Esophagus muscularis mucosa (tissue), 4 donors: Measurements from ENCODE around the gene EEF2K. TPM values are rescaled to one million over a fixed set of nuclear protein-coding genes. Genes with fewer than 3 reads are reported as not detected.

Experiments used
- DNase-seq: peaks from one replicate; pipeline ENCODE4 v3.0.0-alpha.2; 2017; ENCODE audit errors: extremely low spot score
- H3K27ac ChIP-seq, 4 donors: fragments of 200-600 bp; sonication (generic); replicated peaks in 1 of 4; 1 replicate in 3 of 4; 2 replicates in 1 of 4; pipeline ENCODE4 v1.5.1; 2016 to 2019; ENCODE audit warnings: mild to moderate bottlenecking in 1 of 4
- H3K27me3 ChIP-seq, 4 donors: fragments of 200-600 bp; sonication (generic); one replicate each; pipeline versions ENCODE4 v1.5.1 to v1.6.0; 2016 to 2019
- H3K36me3 ChIP-seq, 4 donors: fragments of 200-600 bp; sonication (generic); one replicate each; pipeline ENCODE4 v1.5.1; 2016 to 2019
- H3K4me1 ChIP-seq, 4 donors: fragments of 200-600 bp; sonication (generic); one replicate each; pipeline ENCODE4 v1.5.1; 2016 to 2019
- H3K4me3 ChIP-seq, 4 donors: fragments of 200-600 bp; sonication (generic); 1 replicate in 2 of 4; 2 replicates in 2 of 4; pipeline ENCODE4 v1.5.1; 2016 to 2019; ENCODE audit warnings: mild to moderate bottlenecking in 4 of 4, moderate library complexity in 1 of 4
- H3K9me3 ChIP-seq, 4 donors: fragments of 200-600 bp; sonication (generic); 1 replicate in 3 of 4; 2 replicates in 1 of 4; pipeline ENCODE4 v1.5.1; 2016 to 2019
- CTCF ChIP-seq, 3 experiments: fragments of 200-600 bp in 2 of 3; fragments of 450-650 bp in 1 of 3; sonication (generic) in 2 of 3; IDR thresholded peaks; one replicate each; pipeline ENCODE4 v1.5.1; 2017 to 2019; ENCODE audit warnings: antibody characterized with exemption in 3 of 3, mild to moderate bottlenecking in 2 of 3, moderate library complexity in 1 of 3
- EP300 ChIP-seq: sonication (generic); formaldehyde crosslinking; IDR thresholded peaks from one replicate; pipeline ENCODE4 v1.6.1; 2017; ENCODE audit warnings: antibody characterized with exemption
- POLR2A ChIP-seq: fragments of 450-650 bp; IDR thresholded peaks from one replicate; pipeline ENCODE4 v1.6.1; 2017; ENCODE audit warnings: antibody characterized with exemption, moderate library complexity, mild to moderate bottlenecking, low read depth
- POLR2AphosphoS5 ChIP-seq, 2 donors: sonication (generic); formaldehyde crosslinking; IDR thresholded peaks; one replicate each; pipeline ENCODE4 v1.6.1; 2017; ENCODE audit warnings: antibody characterized with exemption in 2 of 2
- WGBS: methylation state at CpG from one replicate; pipeline ENCODE4 v1.1.5; 2018; 5-methylcytosine and 5-hydroxymethylcytosine counted together
- intact Hi-C: fragments of 100-400 bp; cut with DNase I; formaldehyde crosslinking; loops from one replicate; pipeline ENCODE4 v1.15.1; 2023
- total RNA-seq, 4 donors: library from RNA; depleted of rRNA; stranded (reverse); fragments of >200 nt; gene quantifications; one replicate each; pipeline versions ENCODE4 v1.1.0 to v1.2.1, GENCODE V29; 2016

The EEF2K gene
- total RNA-seq, 4 donors from 2014 or later = 18.1 to 37.7 (median 31.6) TPM

GRCh38 chr16:22335668-22336246 is 129.7 kb downstream of the EEF2K start:
- H3K36me3 ChIP-seq = peaks cover 9 to 56% (median 46%) of the 10 kb centered on the region in 4 donors
- H3K4me3 ChIP-seq = no peak overlapping the region
- WGBS = no CpG with 5 or more reads among the region's 3 CpGs
- no peaks in the 10 kb centered on the region for H3K27me3 ChIP-seq
- peaks cover 0 to under 1% (median 0%) of the 10 kb centered on the region in 4 donors for H3K4me1 ChIP-seq
- no peak for DNase-seq
- no peak overlapping the region for H3K27ac ChIP-seq
- TF ChIP-seq EP300 (no peak), POLR2AphosphoS5 (IDR thresholded peaks at IDR 0.05) (no peak), CTCF (IDR thresholded peaks at IDR 0.05) (no peak), POLR2A (no peak)
- H3K9me3 ChIP-seq = peaks cover 0 to 10% (median 3%) of the 10 kb centered on the region in 4 donors
- intact Hi-C loops = no loop called here

DNA sequence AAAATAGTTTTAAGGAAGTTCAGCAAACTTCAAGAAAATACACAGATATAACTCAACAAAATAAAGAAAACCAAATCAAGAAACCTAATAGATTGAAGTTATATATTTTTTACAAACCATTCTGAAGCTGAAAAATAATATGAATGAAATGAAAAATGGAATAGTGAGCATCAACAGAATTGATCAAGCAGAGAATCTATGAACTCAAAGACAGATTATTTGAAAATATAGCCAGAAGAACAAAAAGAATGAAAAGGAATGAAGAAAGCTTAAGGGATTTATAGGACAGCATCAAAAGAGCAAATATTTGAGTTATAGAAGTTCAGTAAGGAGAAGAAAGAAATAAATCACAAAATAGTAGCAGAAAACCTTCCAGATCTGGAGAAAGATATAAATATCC is 130.5 kb downstream of the EEF2K start:
- peaks cover 0 to 14% (median 3%) of the 10 kb centered on the region in 4 donors for H3K9me3 ChIP-seq
- H3K27me3 ChIP-seq = no peaks in the 10 kb centered on the region
- H3K36me3 ChIP-seq = peaks cover 9 to 52% (median 41%) of the 10 kb centered on the region in 4 donors
- TF ChIP-seq CTCF (IDR thresholded peaks at IDR 0.05) = no peak
- no peak for TF ChIP-seq POLR2A
- intact Hi-C loops = no loop called here
- DNase-seq = no peak
- no peak overlapping the region for H3K4me3 ChIP-seq
- no peaks in the 10 kb centered on the region for H3K4me1 ChIP-seq
- no peak overlapping the region for H3K27ac ChIP-seq

DNA sequence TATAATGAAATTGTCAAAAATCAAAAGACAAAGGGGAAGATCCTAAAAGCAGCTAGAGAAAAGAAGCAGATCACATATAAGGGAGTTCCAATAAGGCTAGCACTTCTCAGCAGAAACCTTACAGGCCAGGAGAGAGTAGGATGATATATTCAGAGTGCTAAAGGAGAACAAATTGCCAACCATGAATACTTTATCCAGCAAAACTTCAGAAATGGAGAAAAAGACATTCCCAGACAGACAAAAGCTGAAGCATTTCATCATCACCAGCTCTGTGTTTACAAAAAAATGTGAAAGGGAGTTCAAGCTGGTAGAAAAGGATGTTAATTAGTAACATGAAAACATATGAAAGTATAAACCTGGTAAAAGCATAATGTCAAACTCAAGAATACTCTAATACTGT is 131.0 kb downstream of the EEF2K start:
- no peak overlapping the region for H3K27ac ChIP-seq
- H3K27me3 ChIP-seq = no peaks in the 10 kb centered on the region
- peaks cover 0 to 14% (median 3%) of the 10 kb centered on the region in 4 donors for H3K9me3 ChIP-seq
- TF ChIP-seq EP300 (no peak), CTCF (IDR thresholded peaks at IDR 0.05) (no peak), POLR2AphosphoS5 (IDR thresholded peaks at IDR 0.05) (no peak), POLR2A (no peak)
- H3K4me3 ChIP-seq = no peak overlapping the region
- no peaks in the 10 kb centered on the region for H3K4me1 ChIP-seq
- intact Hi-C loops = no loop called here
- DNase-seq = no peak
- H3K36me3 ChIP-seq = peaks cover 9 to 47% (median 37%) of the 10 kb centered on the region in 4 donors

GRCh38 chr16:22337849-22338635 is 132.0 kb downstream of the EEF2K start:
- H3K36me3 ChIP-seq = peaks cover 9 to 37% (median 31%) of the 10 kb centered on the region in 4 donors

More at GRCh38 chr16:22337849-22338635, 132.0 kb downstream of the EEF2K start:
- DNase-seq = no peak
- Histone ChIP-seq H3K27me3 (no peaks in the 10 kb centered on the region), H3K27ac (no peak overlapping the region), H3K4me1 (no peaks in the 10 kb centered on the region), H3K4me3 (no peak overlapping the region), H3K9me3 (peaks cover 0 to 14% (median 3%) of the 10 kb centered on the region in 4 donors)
- intact Hi-C loops = no loop called here
- TF ChIP-seq CTCF (IDR thresholded peaks at IDR 0.05) (no peak), POLR2A (no peak), EP300 (no peak), POLR2AphosphoS5 (IDR thresholded peaks at IDR 0.05) (no peak)
- WGBS = 96% methylated on average over 4 of the region's 4 CpGs

Other genes starting within 250 kb of the EEF2K start
- gene PDZD9, start 205.2 kb upstream of the EEF2K start, total RNA-seq = not detected
- 10 to 100 TPM; 15.1 to 21.6 (median 17.6) TPM for gene MOSMO, start 198.2 kb upstream of the EEF2K start, total RNA-seq
- under 1 TPM in 3 of 4 donors, not detected in 1; 0.06 to 0.42 (median 0.17) TPM for gene VWA3A, start 113.7 kb upstream of the EEF2K start, total RNA-seq
- not detected for gene SDR42E2, start 43.8 kb upstream of the EEF2K start, total RNA-seq
- 10 to 100 TPM; 39.9 to 50.7 (median 49.0) TPM for gene POLR3E, start 91.1 kb downstream of the EEF2K start, total RNA-seq
- 10 to 100 TPM; 37.0 to 54.0 (median 39.5) TPM for gene CDR2, start 168.3 kb downstream of the EEF2K start, total RNA-seq